Fibroblast of skin of scalp (primary cell): ENCODE measurements around the gene PTPRG.

Experiments
- DNase-seq: peaks from one replicate; pipeline ENCODE4 v3.0.0-alpha.2; 2013

PTPRG gene

DNA sequence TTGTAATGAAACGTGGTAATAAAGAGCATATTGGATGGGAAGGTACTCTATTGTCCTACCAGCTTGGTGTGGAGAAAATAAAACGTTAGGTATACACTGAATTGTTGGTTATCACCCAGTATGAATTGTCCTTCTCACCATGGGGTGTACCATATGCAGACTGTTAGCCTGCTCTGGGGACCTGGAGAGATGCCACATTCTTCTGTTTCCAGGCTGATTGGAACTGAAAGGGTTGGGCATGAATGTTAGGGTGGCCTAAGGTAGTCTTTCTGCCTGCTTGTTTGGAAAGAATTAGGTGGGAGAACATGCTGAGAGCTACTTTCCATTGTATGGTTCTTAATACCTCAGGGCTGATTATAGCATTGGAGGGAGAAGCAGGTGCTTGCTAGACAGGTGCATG is 340.6 kb downstream of the PTPRG start:
- no peak for DNase-seq

- no peak for DNase-seq
Observed at GRCh38 chr3:61903074-61903473, 341.7 kb downstream of the PTPRG start.

DNA sequence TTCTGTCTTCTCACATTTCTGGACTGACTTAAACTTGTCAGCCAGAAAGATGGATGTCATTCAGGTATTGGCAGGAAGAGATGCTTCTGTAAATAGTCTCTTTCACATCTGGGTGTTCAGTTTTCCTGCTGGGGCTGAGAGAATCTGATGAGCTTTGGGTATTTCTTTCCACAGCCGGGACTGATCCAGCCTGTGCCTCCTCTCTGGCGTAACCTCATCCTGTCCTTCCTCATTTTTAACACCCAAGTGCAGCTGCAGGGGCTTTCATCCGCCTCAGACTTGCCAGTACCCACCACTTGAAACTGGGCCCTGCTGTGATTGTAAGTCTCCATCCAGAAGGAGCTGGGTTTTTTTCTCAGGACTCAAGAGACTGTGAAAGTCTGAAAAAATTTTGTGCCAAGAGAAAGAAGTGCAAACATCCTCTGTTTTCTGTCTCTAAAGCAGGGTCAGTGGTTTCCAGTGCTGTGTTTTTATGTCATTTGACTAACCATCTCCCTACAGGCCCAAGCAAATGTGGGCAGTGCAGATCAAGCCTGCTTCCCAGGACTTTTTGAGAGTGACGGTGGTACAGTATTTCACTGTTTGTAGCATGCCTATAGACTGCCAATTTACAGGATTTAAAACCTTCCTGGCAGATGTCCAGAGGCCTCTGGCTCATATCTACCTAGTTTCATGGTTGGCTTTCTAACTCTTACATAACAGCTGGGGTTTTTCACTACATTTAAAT is 342.7 kb downstream of the PTPRG start:
- no peak for DNase-seq

DNA sequence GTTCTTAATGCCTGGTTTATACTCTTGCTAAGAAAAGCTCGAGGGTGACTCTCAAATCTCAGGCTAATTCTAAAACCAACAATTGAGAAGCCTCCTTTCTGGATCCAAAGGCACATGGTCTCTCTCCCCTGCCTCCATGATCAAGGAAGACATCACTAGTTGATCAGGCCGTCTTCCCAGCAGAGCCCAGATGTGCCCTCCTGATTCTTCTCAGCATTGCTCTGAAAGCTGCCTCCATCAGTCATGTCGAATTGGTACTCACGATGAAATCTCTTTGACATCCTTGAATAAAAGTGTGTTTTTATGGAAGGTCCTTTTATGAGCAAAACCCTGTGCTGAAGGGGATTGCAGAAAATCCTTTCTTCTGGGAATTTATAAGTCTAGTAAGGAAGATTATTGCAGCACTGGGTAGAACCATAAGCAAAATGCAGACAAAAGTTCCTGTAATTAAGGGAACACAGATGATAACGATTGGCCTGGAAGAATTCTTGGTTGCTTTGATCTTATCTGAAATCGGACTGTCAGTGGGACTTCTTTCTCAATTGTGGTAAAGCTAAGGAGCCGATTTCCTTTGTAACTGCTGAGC is 345.9 kb downstream of the PTPRG start:
- no peak for DNase-seq

DNA sequence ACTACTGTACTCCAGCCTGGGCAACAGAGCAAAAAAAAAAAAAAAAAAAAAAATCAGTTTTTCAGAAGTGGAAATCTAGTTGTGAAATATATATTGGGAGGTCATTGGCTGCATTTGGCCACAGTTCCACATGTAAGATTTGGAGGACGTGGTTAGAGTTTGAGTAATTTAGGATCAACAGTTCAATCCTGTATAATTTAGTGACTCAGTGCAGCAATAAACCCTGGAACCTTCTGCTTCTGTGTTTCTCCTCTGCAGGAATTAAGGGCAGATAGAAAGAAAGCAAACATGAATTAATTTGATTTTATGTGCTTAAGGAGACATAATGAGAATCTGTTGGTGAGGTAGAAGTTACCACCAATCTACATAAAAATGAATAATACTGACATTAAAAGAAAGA is 347.0 kb downstream of the PTPRG start:
- DNase-seq: no peak

- no peak for DNase-seq
Observed at GRCh38 chr3:61910732-61911131, 349.4 kb downstream of the PTPRG start.

DNA sequence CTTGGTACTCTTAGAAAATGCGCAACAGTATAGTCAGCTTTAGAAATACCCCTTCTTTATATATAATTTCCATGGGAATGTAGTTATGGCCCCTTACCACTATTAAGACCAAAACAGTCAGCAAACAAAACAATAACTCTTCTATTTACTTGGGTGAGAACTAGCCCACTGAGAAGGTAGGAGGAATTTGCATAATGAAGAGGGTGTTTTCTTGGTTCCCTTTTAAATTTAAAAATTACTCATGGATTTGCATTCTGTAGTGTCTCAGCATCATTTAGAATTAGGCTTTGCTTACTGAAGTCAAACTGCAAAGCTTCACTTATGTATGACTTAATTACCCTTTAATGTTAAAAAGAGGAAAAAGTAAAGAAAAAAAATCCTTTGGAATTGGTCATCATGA is 350.8 kb downstream of the PTPRG start:
- no peak for DNase-seq

DNA sequence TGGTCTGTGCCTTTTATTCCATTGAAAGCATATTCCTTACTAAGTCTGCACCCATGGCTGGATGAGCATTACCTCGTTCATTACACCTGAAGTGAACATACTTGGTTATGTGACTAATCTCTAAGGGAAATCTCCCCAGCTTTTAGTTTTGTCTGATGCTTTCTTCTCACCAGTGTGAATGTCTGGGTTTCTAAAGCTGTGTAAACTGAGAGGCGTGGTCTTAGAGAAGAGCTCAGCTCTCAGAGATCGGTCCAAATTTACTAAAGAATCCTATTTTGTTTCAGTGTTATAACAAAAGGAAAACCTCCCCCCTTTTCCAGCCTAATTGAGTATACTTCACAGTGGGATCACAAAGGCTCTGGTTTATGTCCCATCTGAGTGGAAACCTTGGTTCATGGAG is 352.3 kb downstream of the PTPRG start:
- no peak for DNase-seq

GRCh38 chr3:61914276-61914675 is 352.9 kb downstream of the PTPRG start:
- no peak for DNase-seq

DNA sequence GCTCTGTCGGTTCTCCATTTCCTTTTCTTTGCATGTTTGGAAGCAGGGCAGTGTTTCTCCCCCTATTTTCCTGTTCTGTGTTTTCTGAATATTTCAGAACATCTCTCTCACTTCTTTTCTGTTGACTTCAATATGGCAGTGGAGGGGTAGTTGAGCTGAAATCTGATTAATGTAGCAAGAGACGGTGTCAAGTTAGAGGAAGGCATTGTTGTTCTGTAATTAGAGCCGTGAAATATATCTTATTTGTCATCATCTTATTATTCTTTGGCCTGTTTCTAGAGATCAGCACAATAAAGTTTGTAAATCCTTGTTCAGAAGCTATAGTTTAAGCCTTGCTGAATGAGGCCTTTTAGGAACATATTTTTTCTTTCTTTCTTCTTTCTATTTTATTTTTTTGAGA is 353.9 kb downstream of the PTPRG start:
- DNase-seq: no peak

- no peak for DNase-seq
Observed at GRCh38 chr3:61919371-61919770, 358.0 kb downstream of the PTPRG start.

DNA sequence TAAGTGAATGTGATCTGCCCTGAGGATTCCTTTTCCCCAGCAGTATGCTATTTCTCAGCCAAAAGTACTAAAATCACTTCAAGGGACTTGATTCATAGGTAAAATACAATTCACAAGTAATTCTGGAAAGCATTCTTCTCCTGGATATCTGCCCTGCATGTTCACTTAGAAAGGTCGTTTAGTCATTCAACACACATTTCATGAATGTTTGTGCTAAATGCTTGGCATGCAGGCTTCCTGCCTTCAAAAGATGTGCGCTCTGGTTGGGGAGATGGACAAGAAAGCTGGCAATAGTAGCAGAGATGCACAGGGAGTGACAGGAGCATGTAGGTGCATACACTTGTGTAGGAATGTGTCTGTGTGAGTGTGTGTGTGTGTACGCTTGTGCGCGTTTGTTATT is 360.7 kb downstream of the PTPRG start:
- DNase-seq: no peak

GRCh38 chr3:61924090-61924735 is 362.8 kb downstream of the PTPRG start:
- DNase-seq: no peak

DNA sequence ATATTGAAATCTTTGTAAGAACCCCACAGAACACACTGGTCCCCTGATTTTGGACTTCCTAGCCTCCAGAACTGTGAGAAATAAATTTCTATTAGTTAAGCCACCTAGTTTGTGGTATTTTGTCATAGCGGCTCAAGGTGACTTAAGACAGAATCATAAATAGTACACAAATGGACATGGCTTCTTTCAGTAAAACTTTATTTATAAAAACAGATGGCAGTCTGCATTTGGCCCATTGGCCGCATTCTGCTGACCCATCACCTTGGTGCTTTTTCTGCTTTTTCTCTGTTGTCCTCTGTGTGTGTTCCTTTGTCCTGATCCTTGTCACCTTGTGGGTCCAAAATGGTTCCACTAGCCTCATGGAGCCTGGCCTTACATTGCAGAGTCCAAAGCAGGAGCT is 363.6 kb downstream of the PTPRG start:
- no peak for DNase-seq

GRCh38 chr3:61925721-61926120 is 364.4 kb downstream of the PTPRG start:
- no peak for DNase-seq

DNA sequence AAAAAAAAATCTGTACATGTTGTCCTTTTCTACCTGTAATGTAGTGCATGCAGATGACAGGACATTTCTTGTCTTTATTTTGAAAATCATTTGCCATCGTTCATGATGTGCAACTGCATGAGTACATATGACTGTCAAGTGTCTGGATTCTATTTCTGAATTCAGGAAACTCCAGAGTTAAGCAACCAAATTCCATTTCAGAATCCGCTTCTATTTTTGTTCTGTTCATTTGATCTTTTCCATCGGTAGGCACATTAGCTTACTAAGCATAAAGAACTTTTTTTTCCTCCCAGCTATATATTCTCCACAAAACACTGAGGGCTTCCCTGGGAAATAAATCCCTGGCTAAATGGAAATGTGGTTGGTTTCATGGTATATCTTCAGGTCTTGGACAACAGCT is 365.6 kb downstream of the PTPRG start:
- DNase-seq: peak; percentile 71

DNA sequence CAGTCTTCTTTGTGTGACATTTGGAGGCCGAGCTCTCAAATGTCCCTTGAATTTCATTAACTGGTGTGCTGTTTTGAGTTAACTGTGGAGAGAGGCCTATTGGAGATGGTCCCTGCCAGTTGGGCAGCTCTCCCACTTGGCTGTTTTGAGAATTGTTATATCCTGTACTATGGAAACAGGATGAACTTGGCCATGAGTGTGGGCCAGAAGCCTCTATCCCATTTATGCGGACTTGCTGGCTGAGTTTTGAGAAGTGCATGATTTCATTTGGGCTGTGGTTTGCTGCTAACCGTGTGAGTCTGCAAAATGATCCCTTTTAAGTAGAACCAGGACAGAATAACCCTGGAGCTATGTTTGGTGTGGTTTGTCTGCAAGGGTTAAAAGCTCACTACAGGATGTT is 366.0 kb downstream of the PTPRG start:
- peak; percentile 84 for DNase-seq

DNA sequence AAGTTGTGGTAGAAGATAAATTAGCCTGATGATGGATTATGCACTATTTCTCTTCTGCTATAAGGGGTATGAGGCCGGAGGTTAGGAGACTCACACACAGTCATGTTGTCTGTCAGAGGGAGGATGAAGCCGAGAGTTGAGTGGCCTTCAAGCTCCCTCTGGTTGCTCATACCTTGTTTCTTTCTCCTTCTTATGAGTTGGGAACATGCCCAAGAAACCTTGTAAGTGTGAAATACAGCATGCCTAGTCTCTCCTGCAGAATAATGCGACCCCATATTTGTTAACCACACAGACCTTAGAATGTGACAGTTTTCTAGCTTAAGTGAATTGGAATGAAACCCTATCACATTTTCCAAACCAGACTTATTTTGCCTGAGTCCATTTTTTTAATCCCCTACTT is 366.7 kb downstream of the PTPRG start:
- DNase-seq: no peak

GRCh38 chr3:61928776-61929314 is 367.5 kb downstream of the PTPRG start:
- DNase-seq: peak; percentile 58

- no peak for DNase-seq
Observed at GRCh38 chr3:61929617-61930016, 368.2 kb downstream of the PTPRG start.

GRCh38 chr3:61932499-61932898 is 371.1 kb downstream of the PTPRG start:
- no peak for DNase-seq

GRCh38 chr3:61933798-61934504 is 372.6 kb downstream of the PTPRG start:
- DNase-seq: no peak

GRCh38 chr3:61934505-61934871 is 373.1 kb downstream of the PTPRG start:
- no peak for DNase-seq
